HG03103 (cell line): Measurements from ENCODE around the gene SLC44A1.

Experiments
- ATAC-seq: cut with Tn5 transposase; IDR thresholded peaks from one replicate; pipeline ENCODE4 v1.9.1; 2021; ENCODE audit warnings: low read depth; ENCODE audit not compliant: unreplicated experiment

The SLC44A1 gene

DNA sequence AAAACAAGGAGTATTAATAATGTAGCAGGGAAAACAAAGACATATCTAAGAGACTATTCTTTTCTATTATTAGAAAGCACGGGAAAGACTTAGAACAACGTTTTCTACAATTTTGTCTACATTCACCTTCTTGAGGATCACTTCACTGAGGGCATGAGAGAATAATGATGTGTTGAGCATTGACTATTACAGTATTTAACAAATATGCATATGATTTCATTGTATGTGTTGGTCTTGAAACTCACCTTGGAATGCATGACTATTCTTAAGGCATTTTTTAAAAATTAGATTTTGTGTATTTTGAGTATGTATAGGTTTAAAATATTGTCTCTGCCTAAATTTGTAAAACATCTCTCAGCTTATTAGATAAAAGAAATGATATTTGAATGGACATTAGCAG lies 204.6 kb downstream of the SLC44A1 start:
- no peak for ATAC-seq

DNA sequence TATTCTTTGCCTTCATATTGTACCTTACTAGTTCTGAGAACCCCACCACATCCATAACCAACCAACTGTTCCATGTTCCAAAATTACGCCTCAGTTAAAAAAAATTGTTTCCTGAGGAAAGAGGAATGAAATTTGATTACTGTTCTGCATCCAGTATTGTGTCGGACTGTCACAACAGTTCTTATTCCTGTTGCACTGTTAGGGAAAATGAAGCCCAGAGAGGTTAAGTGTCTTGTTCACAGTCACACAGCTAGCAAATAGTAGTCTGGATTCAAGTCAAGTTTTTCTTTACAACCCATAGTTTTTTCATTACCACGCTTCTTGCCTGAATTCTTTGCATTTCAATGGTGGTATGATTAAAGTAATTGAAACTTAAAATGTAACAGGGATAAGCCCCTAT lies 207.7 kb downstream of the SLC44A1 start:
- ATAC-seq = no peak

DNA sequence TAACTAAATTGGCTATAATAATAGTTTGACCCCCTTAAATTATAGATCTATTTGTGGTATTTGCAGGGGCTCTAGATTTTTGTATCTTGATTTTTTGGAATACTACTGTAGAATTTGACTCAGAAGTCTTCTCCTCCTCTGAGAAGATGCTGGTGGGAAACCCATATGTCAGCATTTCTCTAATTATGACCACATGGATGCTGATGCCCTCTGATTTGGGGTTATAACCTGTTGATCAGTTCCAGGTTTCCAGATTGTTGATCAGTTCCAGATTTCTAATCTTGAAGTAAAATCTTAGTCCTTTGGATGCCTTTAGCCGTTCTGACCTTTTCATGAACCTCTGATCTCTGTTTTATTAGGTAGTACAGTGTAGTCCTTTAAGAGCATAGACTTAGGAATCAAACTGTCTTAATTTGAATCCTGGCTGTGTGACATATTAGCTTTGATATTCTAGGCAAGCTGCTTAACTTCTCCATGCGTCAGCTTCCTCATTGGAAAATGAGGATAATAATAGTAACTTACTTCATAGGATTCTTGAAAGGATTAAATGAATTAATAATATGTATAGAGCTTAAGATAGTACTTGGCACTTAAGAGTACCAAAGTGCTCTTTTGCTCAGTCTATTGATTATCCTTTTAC lies 211.5 kb downstream of the SLC44A1 start:
- ATAC-seq = no peak

GRCh38 chr9:105457560-105458294 lies 213.3 kb downstream of the SLC44A1 start:
- ATAC-seq = no peak

- ATAC-seq = no peak
Observed at GRCh38 chr9:105458404-105458803, 214.0 kb downstream of the SLC44A1 start.

GRCh38 chr9:105459336-105459735 lies 214.9 kb downstream of the SLC44A1 start:
- no peak for ATAC-seq

- ATAC-seq = no peak
Observed at GRCh38 chr9:105466898-105467455, 222.5 kb downstream of the SLC44A1 start.

DNA sequence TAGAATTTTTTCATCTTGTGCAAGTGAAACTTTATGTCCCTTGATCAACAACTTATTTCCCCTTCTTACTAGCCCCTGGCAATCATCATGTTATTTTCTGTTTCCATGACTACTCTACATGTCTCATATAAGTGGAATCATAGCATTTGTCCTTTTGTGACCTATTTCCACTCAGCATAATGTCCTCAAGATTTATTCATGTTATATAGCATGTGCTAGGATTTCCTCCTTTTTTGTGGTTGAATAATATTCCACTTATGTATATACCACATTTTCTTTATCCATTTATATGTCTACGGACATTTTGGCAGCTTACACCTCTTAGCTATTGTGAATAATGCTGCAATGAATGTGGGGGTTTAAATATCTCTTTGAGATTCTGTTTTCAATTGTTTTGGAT lies 224.4 kb downstream of the SLC44A1 start:
- ATAC-seq = no peak

- ATAC-seq = no peak
Observed at GRCh38 chr9:105473221-105473620, 228.8 kb downstream of the SLC44A1 start.

DNA sequence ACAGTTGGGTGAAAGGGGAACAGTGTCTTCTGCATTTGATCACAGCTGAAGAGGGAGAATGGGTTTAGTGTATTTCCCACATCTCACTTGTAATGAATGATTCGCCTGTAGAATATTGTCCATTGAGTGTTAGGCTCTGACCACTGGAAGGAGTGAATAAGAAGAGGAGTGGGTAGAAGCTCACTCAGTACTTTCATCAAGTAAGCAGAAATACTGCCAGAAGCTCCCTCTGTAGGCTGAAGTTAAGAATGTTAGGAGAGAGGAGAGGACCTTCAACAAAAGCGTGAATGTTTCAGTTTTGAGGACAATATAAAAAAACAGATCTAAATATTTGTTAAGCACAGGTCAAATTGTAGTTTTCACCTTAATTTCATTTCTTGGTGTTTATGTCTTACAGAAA lies 230.9 kb downstream of the SLC44A1 start:
- ATAC-seq = no peak

DNA sequence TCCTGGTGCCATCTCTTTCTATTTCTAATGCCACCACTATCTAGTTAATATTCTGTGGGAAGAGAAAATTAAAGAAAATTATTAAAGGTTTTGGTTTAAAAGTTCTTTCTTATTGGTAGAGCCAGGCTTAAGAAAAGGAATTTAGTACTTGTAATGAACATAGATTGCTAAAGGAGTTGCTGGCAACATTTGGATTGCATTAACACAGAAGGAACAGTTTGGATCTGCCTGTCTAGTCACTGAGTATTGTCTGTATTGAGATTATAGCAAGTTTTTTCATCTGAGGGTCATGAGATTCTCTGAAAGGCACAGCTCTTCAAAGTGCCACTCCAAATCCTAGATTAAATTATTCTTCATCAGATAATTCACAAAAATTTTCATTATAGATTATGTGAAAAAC lies 235.4 kb downstream of the SLC44A1 start:
- no peak for ATAC-seq

GRCh38 chr9:105483618-105484017 lies 239.2 kb downstream of the SLC44A1 start:
- ATAC-seq = peak; percentile 80

GRCh38 chr9:105484226-105484625 lies 239.8 kb downstream of the SLC44A1 start:
- ATAC-seq = no peak

DNA sequence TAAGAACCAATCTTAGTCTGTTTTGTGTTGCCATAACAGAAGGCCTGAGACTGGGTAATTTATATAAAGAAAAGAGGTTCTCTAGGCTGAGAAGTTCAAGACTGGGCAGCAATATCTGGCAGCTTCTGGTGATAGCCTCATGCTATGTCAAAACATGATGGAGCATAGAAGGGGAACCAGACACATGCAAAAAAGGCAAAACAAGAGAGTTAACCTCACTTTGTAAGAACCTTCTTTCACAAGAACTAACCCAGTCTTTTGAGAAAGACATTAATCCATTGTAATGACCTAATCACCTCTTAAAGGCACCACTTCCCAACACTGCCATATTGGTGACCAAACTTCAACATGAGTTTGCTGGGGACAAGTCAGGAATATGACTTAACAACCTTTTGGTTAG lies 240.7 kb downstream of the SLC44A1 start:
- no peak for ATAC-seq
